Activated naive CD4-positive, alpha-beta T cell treated with anti-CD3 and anti-CD28 coated beads, Interleukin-2, amount 50 U/mL, for 16 hours (primary cell): ENCODE data around the gene CBARP.
"Not testable (repeated sequence)": the region's sequence is repeated elsewhere in the genome, so short reads cannot be mapped to it uniquely, and the experiment has no call there.

ENCODE experiments used
- DNase-seq: peaks from one replicate; pipeline ENCODE4 v3.0.0-alpha.2; 2020

CBARP gene

GRCh38 chr19:1206864-1207450 is 30.8 kb downstream of the CBARP start:
- peak; percentile 33 for DNase-seq

GRCh38 chr19:1206150-1206863 is 31.5 kb downstream of the CBARP start:
- DNase-seq, result peak; percentile 14

GRCh38 chr19:1205114-1206099 is 32.4 kb downstream of the CBARP start, which contains the start of gene STK11:
Gene STK11 (plus strand): TSS chr19:1205778. CDS start chr19:1206914, 1,136 bp downstream.
- DNase-seq, result peak; percentile 100

GRCh38 chr19:1200614-1201013 is 37.2 kb downstream of the CBARP start:
- DNase-seq, result not testable (repeated sequence)

GRCh38 chr19:1199531-1199930 is 38.3 kb downstream of the CBARP start:
- DNase-seq, result no peak

- DNase-seq, result peak; percentile 65
Observed at GRCh38 chr19:1189419-1189818, 48.4 kb downstream of the CBARP start.

GRCh38 chr19:1183543-1184172 is 54.1 kb downstream of the CBARP start:
- no peak for DNase-seq

- no peak for DNase-seq
Observed at GRCh38 chr19:1182727-1183126, 55.1 kb downstream of the CBARP start.

GRCh38 chr19:1182068-1182467 is 55.7 kb downstream of the CBARP start:
- DNase-seq, result no peak

GRCh38 chr19:1181606-1182005 is 56.2 kb downstream of the CBARP start:
- no peak for DNase-seq
